ES-I3 (cell line): ENCODE measurements around the gene FSD1L.

Experiments
- H3K36me3 ChIP-seq: 2 replicates; pipeline ENCODE4 v1.6.1; 2013; ENCODE audit warnings: mild to moderate bottlenecking, low read length, control low read depth, moderate library complexity; ENCODE audit not compliant: insufficient read depth
- H3K4me1 ChIP-seq: 2 replicates; pipeline ENCODE4 v1.6.1; 2013; ENCODE audit warnings: mild to moderate bottlenecking, control low read depth, low read length; ENCODE audit not compliant: insufficient read depth
- H3K9ac ChIP-seq: 2 replicates; pipeline ENCODE4 v1.6.1; 2013; ENCODE audit warnings: low read depth, mild to moderate bottlenecking, low read length, moderate library complexity
- H3K9me3 ChIP-seq: 2 replicates; pipeline ENCODE4 v1.6.1; 2013; ENCODE audit warnings: mild to moderate bottlenecking, low read length, moderate library complexity; ENCODE audit not compliant: control insufficient read depth, insufficient read depth

FSD1L gene

DNA sequence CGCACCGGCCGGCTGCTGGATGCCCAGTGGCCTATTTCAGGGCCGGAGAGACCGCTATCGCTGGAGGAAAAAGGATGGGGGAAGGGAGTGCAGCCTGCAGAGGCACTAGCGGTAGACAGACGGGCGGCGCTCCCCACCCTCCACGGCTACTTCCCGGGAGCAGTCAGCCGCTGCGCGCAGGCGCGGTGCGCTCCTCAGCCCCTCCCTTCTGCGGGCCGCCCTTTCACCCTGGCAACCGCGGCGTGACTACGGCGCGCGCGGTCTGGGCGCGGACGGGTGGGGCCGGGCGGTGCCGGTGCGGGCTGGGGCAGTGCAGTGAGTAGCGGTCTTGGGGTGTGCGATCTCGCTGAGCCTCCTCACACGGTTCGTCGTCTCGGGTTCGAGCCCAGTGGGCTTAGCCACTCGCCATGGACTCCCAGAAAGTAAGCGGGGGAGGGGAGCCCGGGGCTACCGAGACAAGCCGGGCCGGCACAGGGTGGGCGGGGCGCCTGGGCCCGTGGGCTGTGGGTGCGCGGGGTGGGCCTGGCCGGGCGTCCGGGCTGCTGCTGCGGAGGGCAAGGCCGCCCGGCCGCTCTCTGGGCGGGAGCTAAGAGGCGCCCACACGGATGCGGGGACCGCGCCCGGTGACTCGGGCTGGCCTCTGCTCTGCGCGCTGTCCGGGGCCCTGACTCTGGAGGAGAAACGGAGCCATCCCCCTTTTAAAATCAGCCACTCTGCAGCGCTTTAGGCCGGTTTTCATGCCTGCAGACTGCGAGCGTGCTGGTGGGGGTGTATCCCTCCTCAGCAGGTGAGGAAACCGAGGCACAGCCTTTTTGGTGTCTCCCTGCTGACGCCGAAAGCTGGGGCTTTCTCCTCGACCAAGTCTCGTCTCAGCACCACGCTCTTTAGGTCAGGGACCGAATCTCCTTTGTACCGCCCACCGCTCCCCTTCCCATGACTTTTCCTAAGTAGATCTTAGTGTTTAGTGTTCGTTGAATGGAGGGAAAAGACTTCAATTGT is at the start of gene FSD1L:
Gene FSD1L, plus strand, starts transcription at position 221 of the 999 bp plus-strand sequence. Its CDS starts 187 bp downstream, at position 408.
- H3K9me3 ChIP-seq = no peaks in the 10 kb centered on the region
- no peaks in the 10 kb centered on the region for H3K36me3 ChIP-seq
- H3K9ac ChIP-seq = peak within 1 kb of the TSS; percentile 59
- H3K4me1 ChIP-seq = peaks cover 17% of the 10 kb centered on the region

- H3K4me1 ChIP-seq = peaks cover 22% of the 10 kb centered on the region
- H3K36me3 ChIP-seq = no peaks in the 10 kb centered on the region
- H3K9me3 ChIP-seq = no peaks in the 10 kb centered on the region
- no peak overlapping the region for H3K9ac ChIP-seq
These were observed 48.7 kb upstream of the FSD1L start for GRCh38 chr9:105399117-105399516.

- no peaks in the 10 kb centered on the region for H3K9me3 ChIP-seq
- no peak overlapping the region for H3K9ac ChIP-seq
- peaks cover 29% of the 10 kb centered on the region for H3K4me1 ChIP-seq
- H3K36me3 ChIP-seq = no peaks in the 10 kb centered on the region
These were observed 46.2 kb upstream of the FSD1L start for GRCh38 chr9:105401651-105402050.

GRCh38 chr9:105403552-105404248 is 44.1 kb upstream of the FSD1L start:
- Histone ChIP-seq H3K9ac (peak overlapping the region; percentile 13; the same call in 1 of the 2 replicates), H3K9me3 (no peaks in the 10 kb centered on the region), H3K4me1 (peaks cover 29% of the 10 kb centered on the region), H3K36me3 (no peaks in the 10 kb centered on the region)

- H3K9ac ChIP-seq = no peak overlapping the region
- H3K9me3 ChIP-seq = no peaks in the 10 kb centered on the region
- H3K36me3 ChIP-seq = no peaks in the 10 kb centered on the region
- peaks cover 29% of the 10 kb centered on the region for H3K4me1 ChIP-seq
These were observed 42.2 kb upstream of the FSD1L start for GRCh38 chr9:105405514-105406131.

DNA sequence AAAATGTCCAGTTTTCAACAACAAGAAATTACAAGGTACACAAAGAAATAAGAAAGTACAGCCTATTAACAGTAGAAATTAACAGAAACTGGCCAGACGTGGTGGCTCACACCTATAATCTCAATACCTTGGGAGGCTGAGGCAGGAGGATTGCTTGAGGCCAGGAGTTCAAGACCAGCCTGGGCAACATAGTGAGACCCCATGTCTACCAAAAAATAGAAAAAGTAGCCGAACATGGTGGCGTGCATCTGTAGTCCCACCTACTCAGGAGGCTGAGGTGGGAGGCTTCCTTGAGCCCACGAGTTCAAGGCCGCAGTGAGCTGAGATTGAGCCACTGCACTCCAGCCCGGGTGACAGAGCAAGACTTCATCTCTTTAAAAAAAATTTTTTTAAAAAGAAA is 41.5 kb upstream of the FSD1L start:
- H3K4me1 ChIP-seq = peaks cover 29% of the 10 kb centered on the region
- no peaks in the 10 kb centered on the region for H3K9me3 ChIP-seq
- no peak overlapping the region for H3K9ac ChIP-seq
- no peaks in the 10 kb centered on the region for H3K36me3 ChIP-seq

DNA sequence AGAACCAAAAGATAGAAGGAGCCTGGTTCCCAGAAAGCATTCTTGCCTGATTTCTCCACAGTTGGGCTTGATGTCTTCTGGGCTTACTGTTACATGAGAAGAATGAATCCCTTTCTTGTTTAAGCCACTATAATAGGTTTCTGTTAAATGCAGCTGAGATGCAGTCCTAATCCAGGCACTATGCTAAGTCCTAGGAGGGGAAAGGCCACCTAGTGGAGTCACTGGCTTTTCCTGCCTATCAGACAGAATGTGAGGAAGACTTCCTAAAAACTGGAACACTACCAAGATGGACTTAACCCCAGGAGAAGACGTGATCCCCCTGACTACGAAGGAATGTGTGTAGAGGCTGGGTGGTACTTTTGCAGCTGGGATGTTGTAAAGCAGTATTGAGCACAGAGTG is 34.3 kb upstream of the FSD1L start:
- H3K9ac ChIP-seq = no peak overlapping the region
- no peaks in the 10 kb centered on the region for H3K36me3 ChIP-seq
- H3K4me1 ChIP-seq = 0 out of 2 replicates have a peak, but pooled peaks cover 3% of the 10 kb centered on the region
- H3K9me3 ChIP-seq = 0 out of 2 replicates have a peak, but pooled peaks cover under 1% of the 10 kb centered on the region

DNA sequence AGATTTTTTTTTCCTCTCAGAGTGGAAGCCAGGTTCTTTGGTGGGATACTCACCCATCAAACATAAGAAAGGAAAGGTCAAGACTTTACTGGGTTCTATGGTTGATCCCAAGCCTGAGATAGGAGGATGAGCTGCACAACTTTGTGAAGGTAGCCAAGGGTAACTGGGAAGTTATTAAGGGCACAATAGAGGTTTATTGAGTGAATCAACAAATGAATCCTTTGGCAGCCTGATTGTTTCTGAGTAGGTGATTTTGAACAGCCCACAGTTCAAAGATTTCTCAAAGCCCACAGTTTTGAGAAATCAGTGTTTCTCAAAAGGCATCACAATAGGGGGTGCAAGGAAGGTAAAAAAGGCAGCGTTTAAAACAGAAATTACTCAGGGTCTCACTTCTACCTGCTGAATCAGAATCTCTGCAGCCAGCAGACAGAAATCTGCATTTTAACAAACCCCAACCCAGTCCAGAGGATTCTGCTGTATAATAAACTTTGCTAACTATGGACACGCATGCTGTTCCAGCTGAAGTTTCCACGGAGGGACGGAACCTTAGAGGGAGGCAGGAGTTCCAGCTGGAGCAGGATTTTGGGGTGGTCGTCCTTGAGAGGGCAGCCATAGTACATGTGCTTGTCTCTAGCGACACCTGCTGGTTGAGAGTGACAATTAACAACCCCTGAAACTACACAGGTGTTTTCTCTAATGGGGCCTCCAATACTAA is 32.7 kb upstream of the FSD1L start:
- no peaks in the 10 kb centered on the region for H3K36me3 ChIP-seq
- H3K4me1 ChIP-seq = 0 out of 2 replicates have a peak, but pooled peaks cover 3% of the 10 kb centered on the region
- peaks cover 4% of the 10 kb centered on the region; the same call in 1 of the 2 replicates for H3K9me3 ChIP-seq
- H3K9ac ChIP-seq = no peak overlapping the region

DNA sequence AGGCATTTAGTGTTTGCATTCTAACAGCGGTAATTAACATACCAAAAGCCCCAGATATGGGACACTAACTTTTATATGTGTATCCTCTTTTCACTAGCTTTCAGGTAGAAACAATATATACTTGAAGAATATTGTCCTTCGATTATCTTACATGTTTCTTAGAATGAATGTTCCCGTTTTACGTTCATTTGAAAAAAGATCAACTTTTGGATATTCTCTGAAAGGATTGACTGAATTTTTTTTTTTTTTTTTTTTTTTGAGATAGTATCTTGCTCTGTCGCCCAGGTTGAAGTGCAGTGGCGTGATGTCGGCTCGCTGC is 32.2 kb upstream of the FSD1L start:
- H3K4me1 ChIP-seq = 0 out of 2 replicates have a peak, but pooled peaks cover 3% of the 10 kb centered on the region
- H3K36me3 ChIP-seq = no peaks in the 10 kb centered on the region
- peaks cover 4% of the 10 kb centered on the region; the same call in 1 of the 2 replicates for H3K9me3 ChIP-seq
- H3K9ac ChIP-seq = no peak overlapping the region

DNA sequence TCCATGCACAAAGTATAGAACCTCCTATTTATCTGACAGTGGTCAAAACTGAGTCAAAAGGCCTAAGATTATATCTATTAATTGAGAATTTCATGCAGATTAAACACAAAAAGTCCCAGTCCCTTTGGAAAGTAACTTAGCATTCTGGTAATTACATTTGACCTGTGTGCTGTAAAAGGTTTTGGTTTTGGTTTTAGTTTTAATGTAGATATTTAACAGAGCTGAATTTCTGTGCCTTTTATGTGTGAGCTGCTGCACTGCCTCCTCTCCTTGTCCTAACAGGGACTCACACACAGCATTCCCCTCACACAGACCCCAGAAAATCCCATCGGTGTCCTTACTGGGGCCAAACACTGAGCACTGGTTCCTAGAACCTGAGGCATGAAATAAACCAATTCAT is 31.0 kb upstream of the FSD1L start:
- H3K9ac ChIP-seq = no peak overlapping the region
- H3K9me3 ChIP-seq = peaks cover 4% of the 10 kb centered on the region; the same call in 1 of the 2 replicates
- no peaks in the 10 kb centered on the region for H3K36me3 ChIP-seq
- 0 out of 2 replicates have a peak, but pooled peaks cover 3% of the 10 kb centered on the region for H3K4me1 ChIP-seq

GRCh38 chr9:105418588-105419500 is 29.0 kb upstream of the FSD1L start:
- H3K9ac ChIP-seq = no peak overlapping the region
- H3K9me3 ChIP-seq = peaks cover 4% of the 10 kb centered on the region; the same call in 1 of the 2 replicates
- no peaks in the 10 kb centered on the region for H3K36me3 ChIP-seq
- H3K4me1 ChIP-seq = 0 out of 2 replicates have a peak, but pooled peaks cover under 1% of the 10 kb centered on the region

GRCh38 chr9:105419816-105420597 is 27.8 kb upstream of the FSD1L start:
- Histone ChIP-seq H3K4me1 (no peaks in the 10 kb centered on the region), H3K36me3 (no peaks in the 10 kb centered on the region), H3K9me3 (peaks cover 4% of the 10 kb centered on the region; the same call in 1 of the 2 replicates), H3K9ac (no peak overlapping the region)
